GM23248 (cell line): ENCODE data around the gene SLC30A2. TPM values are rescaled to one million over a fixed set of nuclear protein-coding genes. Genes with fewer than 3 reads are reported as not detected.
A peak's percentile ranks its signal among the peaks of the same experiment; 100 is the strongest.

ENCODE experiments used
- DNase-seq: peaks from one replicate; pipeline ENCODE4 v3.0.0-alpha.2; 2015
- H2AFZ ChIP-seq: fragments of 200-600 bp; sonication (generic); 2 replicates; pipeline ENCODE4 v1.6.1; 2016; ENCODE audit warnings: antibody characterized with exemption
- H3F3A ChIP-seq: fragments of 200-600 bp; sonication (generic); 2 replicates; pipeline ENCODE4 v1.6.1; 2016; ENCODE audit warnings: mild to moderate bottlenecking, antibody characterized with exemption, mixed run types; ENCODE audit not compliant: insufficient read depth
- H3K27ac ChIP-seq: fragments of 200-600 bp; sonication (generic); 2 replicates; pipeline ENCODE4 v1.5.1; 2016; ENCODE audit warnings: mild to moderate bottlenecking
- H3K27me3 ChIP-seq: fragments of 200-600 bp; sonication (generic); replicated peaks from 2 replicates; pipeline ENCODE4 v1.6.1; 2016; ENCODE audit warnings: mild to moderate bottlenecking; ENCODE audit not compliant: insufficient read depth
- H3K36me3 ChIP-seq: fragments of 200-600 bp; sonication (generic); 2 replicates; pipeline ENCODE4 v1.6.1; 2016; ENCODE audit warnings: low read depth, mild to moderate bottlenecking
- H3K4me1 ChIP-seq: fragments of 200-600 bp; sonication (generic); 2 replicates; pipeline ENCODE4 v1.6.1; 2016; ENCODE audit warnings: mild to moderate bottlenecking; ENCODE audit not compliant: insufficient read depth
- H3K4me2 ChIP-seq: fragments of 200-600 bp; sonication (generic); one replicate; pipeline ENCODE4 v1.6.1; 2016; ENCODE audit warnings: mild to moderate bottlenecking; ENCODE audit not compliant: unreplicated experiment
- H3K4me3 ChIP-seq: fragments of 200-600 bp; sonication (generic); 2 replicates; pipeline ENCODE4 v1.5.1; 2016; ENCODE audit warnings: mild to moderate bottlenecking
- H3K79me2 ChIP-seq: fragments of 200-600 bp; sonication (generic); 2 replicates; pipeline ENCODE4 v1.6.1; 2016; ENCODE audit warnings: mild to moderate bottlenecking; ENCODE audit not compliant: insufficient read depth
- H3K9ac ChIP-seq: fragments of 200-600 bp; sonication (generic); 2 replicates; pipeline ENCODE4 v1.6.1; 2016; ENCODE audit warnings: mild to moderate bottlenecking
- H3K9me2 ChIP-seq: fragments of 200-600 bp; sonication (generic); 2 replicates; pipeline ENCODE4 v1.6.1; 2016; ENCODE audit warnings: mixed run types, mild to moderate bottlenecking, moderate library complexity; ENCODE audit not compliant: insufficient read depth
- H3K9me3 ChIP-seq: fragments of 200-600 bp; sonication (generic); one replicate; pipeline ENCODE4 v1.6.1; 2017; ENCODE audit warnings: low read depth
- H4K20me1 ChIP-seq: fragments of 200-600 bp; sonication (generic); 2 replicates; pipeline ENCODE4 v1.6.0; 2016; ENCODE audit not compliant: insufficient read depth
- EZH2 ChIP-seq: fragments of 200-600 bp; sonication (generic); IDR thresholded peaks from 2 replicates; pipeline ENCODE4 v1.6.1; 2018; ENCODE audit warnings: antibody characterized with exemption, mild to moderate bottlenecking; ENCODE audit not compliant: insufficient read depth, poor library complexity, severe bottlenecking
- EZH2phosphoT487 ChIP-seq: fragments of 200-600 bp; sonication (generic); IDR thresholded peaks from 2 replicates; pipeline ENCODE4 v1.6.1; 2018; ENCODE audit warnings: antibody characterized with exemption, moderate library complexity, mild to moderate bottlenecking, low read depth; ENCODE audit not compliant: insufficient read depth
- WGBS, 2 experiments: methylation state at CpG; one replicate each; pipeline ENCODE4 v1.1.6; 2015 to 2017; ENCODE audit warnings: low lambda C conversion rate in 2 of 2, low coverage in 1 of 2; ENCODE audit errors: missing lambda C conversion rate in 2 of 2; 5-methylcytosine and 5-hydroxymethylcytosine counted together
- in situ Hi-C: fragments of 300-500 bp; cut with MboI; formaldehyde crosslinking; loops from 2 replicates; pipeline ENCODE4 v1.15.0; 2020
- polyA plus RNA-seq: library from polyadenylated mRNA; unstranded; fragments of >200 nt; fragmentation: Nextera tagmentation; extraction: Ambion mirVana; gene quantifications from 2 replicates; pipeline ENCODE4 v1.2.1, GENCODE V29; 2016
- total RNA-seq: library from RNA; depleted of rRNA; stranded (reverse); fragments of >200 nt; shearing (Covaris generic); gene quantifications from 2 replicates; pipeline ENCODE4 v1.2.3, GENCODE V29; 2014

The SLC30A2 gene
- total and polyA plus RNA-seq, 2 experiments from 2014 or later = 0.14 TPM; not detected in 1

DNA sequence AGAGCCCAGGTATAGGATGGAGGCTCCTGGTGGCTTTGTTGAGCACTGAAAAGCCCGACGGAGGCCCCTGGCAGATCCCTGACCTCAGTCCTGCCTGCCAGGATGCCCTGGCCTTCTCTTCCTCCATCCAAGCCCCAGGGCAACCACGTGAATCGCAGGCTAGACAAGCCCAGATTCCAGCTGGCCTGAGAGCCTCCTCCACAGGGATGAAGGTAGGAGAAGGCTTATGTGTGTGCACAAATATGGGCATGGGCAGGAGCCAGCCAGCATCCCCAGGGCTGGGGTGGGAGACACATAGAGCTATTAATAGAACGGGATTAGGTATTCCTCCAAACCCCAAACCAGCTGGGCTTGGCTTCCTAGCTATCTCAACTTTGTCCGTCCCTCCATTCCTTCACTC lies 28.3 kb downstream of the SLC30A2 start:
- Histone ChIP-seq H3K79me2 (no peaks in the 10 kb centered on the region), H2AFZ (0 out of 2 replicates have a peak overlapping the region, but pooled peaks have one; percentile 3), H4K20me1 (no peaks in the 10 kb centered on the region), H3K9me2 (no peaks in the 10 kb centered on the region), H3K9me3 (no peaks in the 10 kb centered on the region), H3K9ac (no peak overlapping the region), H3K27me3 (no peaks in the 10 kb centered on the region), H3K4me1 (peaks cover 70% of the 10 kb centered on the region), H3K27ac (no peak overlapping the region), H3K36me3 (no peaks in the 10 kb centered on the region), H3F3A (peaks cover 24% of the 10 kb centered on the region), H3K4me2 (no peak overlapping the region), H3K4me3 (no peak overlapping the region)
- WGBS, 2 experiments = 58 to 60% methylated on average over 6 of the region's 6 CpGs
- in situ Hi-C loops = no loop called here
- no peak for TF ChIP-seq EZH2phosphoT487
- TF ChIP-seq EZH2 = no peak
- peak; percentile 45 for DNase-seq

DNA sequence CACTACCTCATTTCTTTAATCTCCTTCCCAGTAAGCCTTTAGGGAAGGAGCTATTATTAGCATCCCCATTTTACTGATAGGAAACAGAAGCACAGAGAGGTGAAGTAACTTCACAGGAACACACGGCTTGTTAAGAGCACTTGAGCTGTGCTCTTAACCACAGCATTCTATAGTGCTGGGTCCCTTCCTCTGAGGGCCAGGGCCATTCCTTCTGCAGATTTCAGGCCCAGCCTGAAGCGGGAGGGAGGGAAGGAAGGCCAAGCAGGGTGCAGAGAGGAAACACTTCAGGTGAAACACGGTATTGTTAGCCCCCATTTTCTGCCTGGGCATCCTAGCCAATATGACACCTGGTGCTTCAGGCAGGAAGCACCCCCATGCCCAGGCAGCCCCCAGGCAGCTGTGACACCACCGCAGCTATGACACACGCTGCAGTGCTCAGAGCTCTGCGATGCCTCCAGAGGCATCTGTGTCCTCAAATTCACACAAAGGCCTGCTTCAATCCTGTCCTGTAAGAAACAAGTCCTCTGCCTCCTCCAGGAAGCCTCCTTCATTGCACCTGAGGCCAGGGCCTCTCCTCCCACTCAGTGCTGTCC lies 28.9 kb downstream of the SLC30A2 start:
- Histone ChIP-seq H3K9ac (no peak overlapping the region), H2AFZ (no peak overlapping the region), H3K27ac (no peak overlapping the region), H3K4me3 (no peak overlapping the region), H3K9me3 (no peaks in the 10 kb centered on the region), H3K79me2 (no peaks in the 10 kb centered on the region), H3K27me3 (no peaks in the 10 kb centered on the region), H4K20me1 (no peaks in the 10 kb centered on the region), H3K4me2 (no peak overlapping the region), H3K4me1 (peaks cover 64% of the 10 kb centered on the region), H3F3A (peaks cover 24% of the 10 kb centered on the region), H3K9me2 (no peaks in the 10 kb centered on the region), H3K36me3 (no peaks in the 10 kb centered on the region)
- WGBS, 2 experiments = 77 to 79% methylated on average over 6 of the region's 6 CpGs
- no peak for DNase-seq
- in situ Hi-C loops = no loop called here
- TF ChIP-seq EZH2phosphoT487 = no peak
- no peak for TF ChIP-seq EZH2

DNA sequence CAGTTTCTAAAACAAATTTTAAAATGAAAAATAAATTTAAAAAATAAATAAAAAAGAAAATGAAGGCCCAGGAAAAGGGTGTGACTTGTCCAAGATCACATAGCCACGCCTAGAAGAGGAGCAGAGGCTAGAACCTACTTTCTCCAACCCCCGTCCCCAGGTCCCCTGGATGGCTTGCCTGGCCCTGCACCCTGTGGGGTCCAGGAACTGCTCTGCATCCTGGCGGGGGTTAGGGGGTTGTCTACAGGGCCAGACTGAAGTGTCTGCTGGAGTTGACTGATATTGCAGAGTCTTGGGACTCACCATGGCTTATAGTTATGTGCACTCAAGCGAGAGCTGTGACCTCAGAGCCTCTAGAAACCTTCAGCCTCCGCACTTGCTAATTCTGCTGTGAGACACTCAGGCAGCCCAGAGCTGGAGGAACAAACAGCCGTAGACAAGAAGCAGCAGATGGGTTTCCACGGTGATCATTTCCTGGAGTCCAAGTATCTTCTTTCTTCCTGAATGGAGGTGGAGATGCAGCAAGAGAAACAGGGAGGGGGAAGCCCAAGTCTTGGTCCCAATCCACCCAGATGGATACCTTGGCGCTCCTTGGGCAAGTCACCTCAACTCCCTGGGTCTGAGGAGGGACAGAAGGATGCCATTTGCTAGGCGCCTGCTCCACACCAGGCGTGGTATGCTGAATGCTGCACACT lies 29.5 kb downstream of the SLC30A2 start:
- Histone ChIP-seq H3K9me2 (no peaks in the 10 kb centered on the region), H3K4me1 (peaks cover 63% of the 10 kb centered on the region), H3K27me3 (no peaks in the 10 kb centered on the region), H3K27ac (no peak overlapping the region), H3K36me3 (no peaks in the 10 kb centered on the region), H3K9me3 (no peaks in the 10 kb centered on the region), H2AFZ (no peak overlapping the region), H3K4me3 (no peak overlapping the region), H3K9ac (no peak overlapping the region), H3K4me2 (no peak overlapping the region), H3K79me2 (no peaks in the 10 kb centered on the region), H3F3A (peaks cover 24% of the 10 kb centered on the region), H4K20me1 (no peaks in the 10 kb centered on the region)
- no peak for TF ChIP-seq EZH2phosphoT487
- TF ChIP-seq EZH2 = no peak
- 86% methylated on average over 10 of the region's 10 CpGs for WGBS, 2 experiments
- no peak for DNase-seq
- in situ Hi-C loops = no loop called here

DNA sequence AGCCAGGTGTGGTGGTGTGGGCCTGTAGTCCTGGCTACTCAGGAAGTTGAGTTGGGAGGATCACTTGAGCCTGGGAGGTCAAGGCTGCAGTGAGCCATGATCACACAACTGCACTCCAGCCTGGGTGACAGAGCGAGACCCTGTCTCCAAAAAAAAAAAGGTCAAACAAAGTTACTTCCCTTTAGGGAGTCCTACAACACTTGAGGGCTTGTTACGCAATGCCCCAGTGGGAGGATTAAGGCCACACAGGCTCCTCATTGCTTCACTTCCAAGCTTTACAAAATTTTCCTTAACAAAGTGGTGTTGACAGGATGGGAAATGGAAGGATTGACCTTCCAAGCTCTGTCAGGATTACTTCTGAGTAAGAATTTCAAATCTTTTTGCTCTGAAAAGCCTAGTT lies 30.6 kb downstream of the SLC30A2 start:
- in situ Hi-C loops = no loop called here
- no peaks in the 10 kb centered on the region for H3K79me2 ChIP-seq
- no peak overlapping the region for H3K4me3 ChIP-seq
- no peaks in the 10 kb centered on the region for H4K20me1 ChIP-seq
- H3K27me3 ChIP-seq = no peaks in the 10 kb centered on the region
- WGBS, 2 experiments = 89 to 92% methylated on average over 2 of the region's 2 CpGs
- H2AFZ ChIP-seq = no peak overlapping the region
- H3K36me3 ChIP-seq = no peaks in the 10 kb centered on the region
- no peak overlapping the region for H3K9ac ChIP-seq
- TF ChIP-seq EZH2phosphoT487 = no peak
- no peak for TF ChIP-seq EZH2
- H3K4me1 ChIP-seq = peaks cover 52% of the 10 kb centered on the region
- H3K9me3 ChIP-seq = no peaks in the 10 kb centered on the region
- peak overlapping the region; percentile 13; the same call in 1 of the 2 replicates for H3K27ac ChIP-seq
- peak overlapping the region; percentile 16 for H3K4me2 ChIP-seq
- peak; percentile 80 for DNase-seq
- no peaks in the 10 kb centered on the region for H3K9me2 ChIP-seq
- H3F3A ChIP-seq = peaks cover 23% of the 10 kb centered on the region
